ENCODE data around the gene YWHAG. TPM values are rescaled to one million over a fixed set of nuclear protein-coding genes. Genes with fewer than 3 reads are reported as not detected.

The YWHAG gene
- total RNA-seq, 1 experiment from 2014 or later = 178 TPM

DNA sequence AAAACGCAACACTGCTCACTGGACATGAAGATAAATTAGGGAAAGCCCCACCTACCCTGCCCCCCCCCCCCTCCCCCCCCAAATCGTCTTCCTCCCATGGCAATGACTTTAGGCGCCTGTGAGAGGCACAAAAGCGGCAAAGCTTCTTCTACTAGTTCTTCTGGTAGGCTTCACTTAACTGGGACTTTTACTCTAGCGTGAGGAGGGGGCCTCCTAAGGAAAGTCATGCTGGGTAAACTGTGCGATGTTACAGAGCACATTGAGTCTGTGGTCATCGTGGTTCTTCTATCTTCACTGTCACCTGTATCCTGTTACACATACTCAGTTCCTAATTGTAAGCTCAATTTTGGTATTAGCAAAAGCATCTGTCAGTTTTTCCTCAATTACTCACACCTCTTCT, 31.2 kb downstream of the YWHAG start:
- Mint-ChIP-seq H3K4me3 (ENCODE audit: unreplicated experiment) (no peak overlapping the region), H3K9me3 (ENCODE audit: unreplicated experiment) (no peaks in the 10 kb centered on the region), H3K27me3 (ENCODE audit: insufficient read depth, unreplicated experiment) (no peaks in the 10 kb centered on the region), H3K4me1 (ENCODE audit: insufficient read depth, unreplicated experiment) (peaks cover 8% of the 10 kb centered on the region), H3K27ac (ENCODE audit: low read depth, unreplicated experiment) (no peak overlapping the region), H3K36me3 (ENCODE audit: insufficient read depth, unreplicated experiment) (peaks cover 87% of the 10 kb centered on the region)
- intact Hi-C loops (cut with micrococcal nuclease) = no loop called here
- POLR2A ChIA-PET = interaction anchor here (1.0 to 1.9 kb wide), 4 partner anchors 9 to 33 kb away, joined by 4 to 15 read pairs (median 6); partner anchors contain the start of gene HSPB1
- no TSS peak for BruUV-seq (replicated peaks)
- no peak for DNase-seq (ENCODE audit: unreplicated experiment)
- TF ChIP-seq CTCF (IDR thresholded peaks at IDR 0.05; ENCODE audit: unreplicated experiment) = no peak
- CTCF ChIA-PET = interaction anchor here (0.5 to 0.7 kb wide), 2 partner anchors 160 to 274 kb away, joined by 3 read pairs; no protein-coding TSS in a partner anchor

- Mint-ChIP-seq H3K4me3 (ENCODE audit: unreplicated experiment) (no peak overlapping the region), H3K27me3 (ENCODE audit: insufficient read depth, unreplicated experiment) (no peaks in the 10 kb centered on the region), H3K9me3 (ENCODE audit: unreplicated experiment) (no peaks in the 10 kb centered on the region), H3K36me3 (ENCODE audit: insufficient read depth, unreplicated experiment) (peaks cover 88% of the 10 kb centered on the region), H3K4me1 (ENCODE audit: insufficient read depth, unreplicated experiment) (peaks cover 8% of the 10 kb centered on the region), H3K27ac (ENCODE audit: low read depth, unreplicated experiment) (no peak overlapping the region)
- POLR2A ChIA-PET = interaction anchor here (0.6 to 1.9 kb wide), 7 partner anchors 8 to 572 kb away, joined by 3 to 15 read pairs (median 4); partner anchors contain the start of gene HSPB1
- no TSS peak for BruUV-seq (replicated peaks)
- CTCF ChIA-PET = interaction anchor here (0.7 kb wide), 1 partner anchor 273 kb away, joined by 3 read pairs; no protein-coding TSS in a partner anchor
- TF ChIP-seq CTCF (IDR thresholded peaks at IDR 0.05; ENCODE audit: unreplicated experiment) = no peak
- peak; percentile 41 for DNase-seq (ENCODE audit: unreplicated experiment)
- intact Hi-C loops (cut with micrococcal nuclease) = no loop called here
These were observed 32.1 kb downstream of the YWHAG start for GRCh38 chr7:76326646-76327233.

DNA sequence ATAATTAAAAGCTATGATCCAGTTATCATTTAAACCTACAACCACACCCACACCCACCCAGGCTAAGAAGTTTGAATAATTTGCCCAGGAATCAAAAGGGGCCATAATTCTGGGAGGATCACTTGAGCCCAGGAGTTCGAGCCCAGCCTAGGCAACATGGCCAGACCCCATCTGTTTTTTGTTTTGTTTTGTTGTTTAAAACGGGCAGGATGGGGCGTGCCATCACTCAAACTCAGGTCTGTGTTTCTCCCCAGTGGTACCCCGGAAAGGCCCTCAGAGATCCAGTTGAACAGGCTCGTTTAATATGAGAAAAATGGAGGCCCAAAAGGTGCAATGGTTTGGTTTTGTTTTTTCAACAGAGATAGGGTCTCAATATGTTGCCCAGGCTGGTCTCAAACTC, 33.0 kb downstream of the YWHAG start:
- CTCF ChIA-PET = no interaction called here
- H3K36me3 Mint-ChIP-seq (ENCODE audit: insufficient read depth, unreplicated experiment) = peaks cover 81% of the 10 kb centered on the region
- no peak overlapping the region for H3K4me3 Mint-ChIP-seq (ENCODE audit: unreplicated experiment)
- intact Hi-C loops (cut with micrococcal nuclease) = no loop called here
- no TSS peak for BruUV-seq (replicated peaks)
- POLR2A ChIA-PET = no interaction called here
- DNase-seq (ENCODE audit: unreplicated experiment) = no peak
- TF ChIP-seq CTCF (IDR thresholded peaks at IDR 0.05; ENCODE audit: unreplicated experiment) = no peak
- no peaks in the 10 kb centered on the region for H3K27me3 Mint-ChIP-seq (ENCODE audit: insufficient read depth, unreplicated experiment)
- H3K9me3 Mint-ChIP-seq (ENCODE audit: unreplicated experiment) = no peaks in the 10 kb centered on the region
- peaks cover 8% of the 10 kb centered on the region for H3K4me1 Mint-ChIP-seq (ENCODE audit: insufficient read depth, unreplicated experiment)
- H3K27ac Mint-ChIP-seq (ENCODE audit: low read depth, unreplicated experiment) = no peak overlapping the region

GRCh38 chr7:76325092-76325491, 33.7 kb downstream of the YWHAG start:
- ChIA-PET CTCF (interaction anchor here (0.9 to 1.1 kb wide), 2 partner anchors 9 to 406 kb away, joined by 3 to 4 read pairs; no protein-coding TSS in a partner anchor), POLR2A (no interaction called here)
- Mint-ChIP-seq H3K9me3 (ENCODE audit: unreplicated experiment) (no peaks in the 10 kb centered on the region), H3K36me3 (ENCODE audit: insufficient read depth, unreplicated experiment) (peaks cover 74% of the 10 kb centered on the region), H3K4me3 (ENCODE audit: unreplicated experiment) (no peak overlapping the region), H3K27me3 (ENCODE audit: insufficient read depth, unreplicated experiment) (no peaks in the 10 kb centered on the region), H3K4me1 (ENCODE audit: insufficient read depth, unreplicated experiment) (peaks cover 5% of the 10 kb centered on the region), H3K27ac (ENCODE audit: low read depth, unreplicated experiment) (no peak overlapping the region)
- DNase-seq (ENCODE audit: unreplicated experiment) = no peak
- intact Hi-C loops (cut with micrococcal nuclease) = no loop called here
- BruUV-seq (replicated peaks) = no TSS peak
- no peak for TF ChIP-seq CTCF (IDR thresholded peaks at IDR 0.05; ENCODE audit: unreplicated experiment)
